ENCODE data around the gene TNFRSF12A.
"Not testable (repeated sequence)": the region's sequence is repeated elsewhere in the genome, so short reads cannot be mapped to it uniquely, and the experiment has no call there.

TNFRSF12A gene

GRCh38 chr16:3051494-3051893 lies 31.3 kb downstream of the TNFRSF12A start:
- no peak for DNase-seq

- DNase-seq = not testable (repeated sequence)
These were observed 32.6 kb downstream of the TNFRSF12A start for GRCh38 chr16:3052571-3053329.

- not testable (repeated sequence) for DNase-seq
These were observed 33.2 kb downstream of the TNFRSF12A start for GRCh38 chr16:3053330-3053710.

GRCh38 chr16:3054965-3055733 lies 35.0 kb downstream of the TNFRSF12A start:
- DNase-seq = no peak

- not testable (repeated sequence) for DNase-seq
These were observed 35.6 kb downstream of the TNFRSF12A start for GRCh38 chr16:3055734-3056115.

GRCh38 chr16:3056336-3057180 lies 36.4 kb downstream of the TNFRSF12A start:
- DNase-seq = no peak

GRCh38 chr16:3057181-3058138 lies 37.3 kb downstream of the TNFRSF12A start:
- no peak for DNase-seq

GRCh38 chr16:3058139-3059030 lies 38.2 kb downstream of the TNFRSF12A start:
- DNase-seq = no peak

- peak; percentile 71 for DNase-seq
These were observed 39.0 kb downstream of the TNFRSF12A start for GRCh38 chr16:3059041-3059722.

GRCh38 chr16:3059723-3060242 lies 39.6 kb downstream of the TNFRSF12A start:
- DNase-seq = no peak

- no peak for DNase-seq
These were observed 40.4 kb downstream of the TNFRSF12A start for GRCh38 chr16:3060339-3061127.

- DNase-seq = no peak
These were observed 42.4 kb downstream of the TNFRSF12A start for GRCh38 chr16:3062553-3062952.

- no peak for DNase-seq
These were observed 43.6 kb downstream of the TNFRSF12A start for GRCh38 chr16:3063625-3064386.

GRCh38 chr16:3065069-3065741 lies 45.0 kb downstream of the TNFRSF12A start, which contains the start of gene IL32:
Gene IL32, plus strand, starts transcription at chr16:3065640. Its CDS starts 172 bp downstream, at chr16:3065812.
- DNase-seq = peak; percentile 74

- no peak for DNase-seq
These were observed 45.7 kb downstream of the TNFRSF12A start for GRCh38 chr16:3065742-3066439.

- DNase-seq = no peak
These were observed 46.2 kb downstream of the TNFRSF12A start for GRCh38 chr16:3066440-3066748.

- DNase-seq = no peak
These were observed 48.3 kb downstream of the TNFRSF12A start for GRCh38 chr16:3068487-3068886.

All from NCI-H226 (cell line).